H1 (cell line): ENCODE measurements around the gene INPP5A. TPM values are rescaled to one million over a fixed set of nuclear protein-coding genes. Genes with fewer than 3 reads are reported as not detected.

Source experiments
- CTCF ChIA-PET: fragments of 300-600 bp; sonication (Branson Sonifier 250); formaldehyde crosslinking; loops from one replicate; lab custom pipeline; 2021; ENCODE audit not compliant: partially characterized antibody; lab: Charles Lee
- POLR2A ChIA-PET: fragments of 300-600 bp; sonication (Branson Sonifier 250); formaldehyde crosslinking; loops from one replicate; lab custom pipeline; 2021; ENCODE audit warnings: inconsistent platforms; ENCODE audit not compliant: partially characterized antibody; lab: Charles Lee
- DNase-seq, 2 experiments: peaks; one replicate each; pipeline versions ENCODE4 v3.0.0 to v3.0.0-alpha.2; 2010 to 2022; ENCODE audit warnings: low spot score in 2 of 2, low read depth in 1 of 2, mixed read lengths in 1 of 2
- FAIRE-seq: peaks from 2 replicates; lab custom pipeline; 2011; peaks lifted over from hg19 to GRCh38; lab: Jason Lieb, UNC
- H2AFZ ChIP-seq: 2 replicates; pipeline ENCODE4 v1.8.1; 2012; ENCODE audit warnings: low read length, inconsistent platforms
- H2AK5ac ChIP-seq: 2 replicates; pipeline ENCODE4 v1.6.1; 2013; ENCODE audit warnings: low read depth, low read length
- H2BK120ac ChIP-seq: replicated peaks from 2 replicates; pipeline ENCODE3; 2013; ENCODE audit warnings: low read depth, low read length, inconsistent platforms
- H2BK12ac ChIP-seq: 2 replicates; pipeline ENCODE4 v1.6.1; 2013; ENCODE audit warnings: low read depth, low read length
- H2BK15ac ChIP-seq: 2 replicates; pipeline ENCODE4 v1.6.1; 2013; ENCODE audit warnings: low read length
- H2BK20ac ChIP-seq: 2 replicates; pipeline ENCODE4 v1.6.1; 2013; ENCODE audit warnings: low read length
- H2BK5ac ChIP-seq: 2 replicates; pipeline ENCODE4 v1.6.1; 2013; ENCODE audit warnings: low read depth, low read length
- H3K14ac ChIP-seq: 2 replicates; pipeline ENCODE4 v1.6.1; 2013; ENCODE audit warnings: inconsistent platforms; ENCODE audit not compliant: insufficient read length
- H3K18ac ChIP-seq: 2 replicates; pipeline ENCODE4 v1.6.1; 2013; ENCODE audit warnings: low read length; ENCODE audit errors: extremely low read depth
- H3K23ac ChIP-seq: 2 replicates; pipeline ENCODE4 v1.6.1; 2013; ENCODE audit warnings: inconsistent platforms; ENCODE audit not compliant: insufficient read length
- H3K23me2 ChIP-seq: 2 replicates; pipeline ENCODE4 v1.6.1; 2013; ENCODE audit warnings: low read depth, low read length
- H3K27ac ChIP-seq: 2 replicates; pipeline ENCODE4 v1.6.1; 2011; ENCODE audit warnings: low read depth, low read length, inconsistent platforms
- H3K27me3 ChIP-seq, 4 experiments: replicated peaks in 1 of 4; 1 replicate in 1 of 4; 2 replicates in 3 of 4; pipeline versions ENCODE4 v1.6.1 to v1.8.1; 2011 to 2013; ENCODE audit warnings: low read length in 3 of 4, mild to moderate bottlenecking in 3 of 4, inconsistent platforms in 2 of 4, mixed read lengths in 2 of 4, moderate library complexity in 1 of 4; ENCODE audit not compliant: control insufficient read depth in 3 of 4, insufficient read depth in 3 of 4; ENCODE audit errors: extremely low read depth in 1 of 4
- H3K36me3 ChIP-seq, 4 experiments: 2 replicates each; pipeline versions ENCODE4 v1.6.1 to v1.8.1; 2011 to 2013; ENCODE audit warnings: mild to moderate bottlenecking in 4 of 4, low read length in 3 of 4, moderate library complexity in 2 of 4, control low read depth in 1 of 4, inconsistent platforms in 1 of 4; ENCODE audit not compliant: insufficient read depth in 4 of 4, control insufficient read depth in 2 of 4
- H3K4ac ChIP-seq: replicated peaks from 2 replicates; pipeline ENCODE3; 2013; ENCODE audit warnings: low read length, low read depth, mixed read lengths, inconsistent platforms; ENCODE audit not compliant: insufficient read length
- H3K4me1 ChIP-seq, 4 experiments: replicated peaks in 1 of 4; 1 replicate in 1 of 4; 2 replicates in 3 of 4; pipeline versions ENCODE4 v1.6.1 to v1.8.1; 2011 to 2013; ENCODE audit warnings: low read length in 3 of 4, inconsistent platforms in 2 of 4, mixed read lengths in 1 of 4; ENCODE audit not compliant: insufficient read depth in 4 of 4, control insufficient read depth in 3 of 4
- H3K4me2 ChIP-seq, 2 experiments: 2 replicates each; pipeline versions ENCODE4 v1.6.1 to v1.8.1; 2011 to 2013; ENCODE audit warnings: low read depth in 2 of 2, low read length in 2 of 2, control low read depth in 1 of 2, inconsistent platforms in 1 of 2, mild to moderate bottlenecking in 1 of 2; ENCODE audit not compliant: insufficient read depth in 1 of 2
- H3K4me3 ChIP-seq, 4 experiments: fragments of 200-600, 300-600 bp in 1 of 4; sonication (generic), shearing (Covaris generic), sonication (Bioruptor Twin) in 1 of 4; 2 replicates each; pipeline versions ENCODE4 v1.5.1 to v1.8.1; 2011 to 2016; ENCODE audit warnings: low read length in 4 of 4, low read depth in 3 of 4, control low read depth in 2 of 4, inconsistent platforms in 2 of 4, mild to moderate bottlenecking in 2 of 4, mixed read lengths in 1 of 4, moderate library complexity in 1 of 4; ENCODE audit not compliant: insufficient read depth in 2 of 4; ENCODE audit errors: extremely low read depth in 1 of 4
- H3K56ac ChIP-seq: replicated peaks from 2 replicates; pipeline ENCODE3; 2013; ENCODE audit warnings: low read depth, mild to moderate bottlenecking, mixed read lengths, low read length, inconsistent platforms; ENCODE audit not compliant: insufficient read length
- H3K79me1 ChIP-seq: 2 replicates; pipeline ENCODE4 v1.6.1; 2013; ENCODE audit warnings: low read depth, low read length, control low read depth
- H3K79me2 ChIP-seq, 2 experiments: 2 replicates each; pipeline versions ENCODE4 v1.6.1 to v1.8.1; 2012 to 2013; ENCODE audit warnings: low read length in 2 of 2, mild to moderate bottlenecking in 2 of 2, inconsistent platforms in 1 of 2; ENCODE audit not compliant: insufficient read depth in 2 of 2, control insufficient read depth in 1 of 2
- H3K9ac ChIP-seq, 4 experiments: replicated peaks in 1 of 4; 1 replicate in 1 of 4; 2 replicates in 3 of 4; pipeline versions ENCODE4 v1.6.1 to v1.8.1; 2011 to 2013; ENCODE audit warnings: low read depth in 3 of 4, low read length in 3 of 4, control low read depth in 2 of 4, mild to moderate bottlenecking in 2 of 4, moderate library complexity in 2 of 4, inconsistent platforms in 1 of 4; ENCODE audit errors: extremely low read depth in 1 of 4
- H3K9me3 ChIP-seq, 2 experiments: 2 replicates each; pipeline versions ENCODE4 v1.6.1 to v1.8.1; 2012 to 2013; ENCODE audit warnings: mild to moderate bottlenecking in 2 of 2, moderate library complexity in 2 of 2, control low read depth in 1 of 2, inconsistent platforms in 1 of 2, low read depth in 1 of 2, low read length in 1 of 2, mixed read lengths in 1 of 2; ENCODE audit not compliant: insufficient read depth in 2 of 2
- H4K20me1 ChIP-seq, 2 experiments: replicated peaks in 1 of 2; 2 replicates each; pipeline versions ENCODE3 to v1.8.1; 2011 to 2013; ENCODE audit warnings: inconsistent platforms in 2 of 2, low read length in 2 of 2, mild to moderate bottlenecking in 1 of 2; ENCODE audit not compliant: insufficient read depth in 2 of 2, control insufficient read depth in 1 of 2
- H4K5ac ChIP-seq: 2 replicates; pipeline ENCODE4 v1.6.1; 2013; ENCODE audit warnings: low read length, low read depth, mixed read lengths, inconsistent platforms; ENCODE audit not compliant: insufficient read length
- H4K8ac ChIP-seq: 2 replicates; pipeline ENCODE4 v1.8.0; 2013; ENCODE audit warnings: mild to moderate bottlenecking, moderate library complexity, low read length, inconsistent platforms; ENCODE audit not compliant: insufficient read depth; ENCODE audit errors: extremely low read depth
- H4K91ac ChIP-seq: replicated peaks from 2 replicates; pipeline ENCODE3; 2013; ENCODE audit warnings: low read length, mixed read lengths, inconsistent platforms; ENCODE audit not compliant: insufficient read length
- ASH2L ChIP-seq: fragments of 200-600, 300-600 bp; sonication (generic); IDR thresholded peaks from one replicate; pipeline ENCODE4 v1.7.1; 2017; ENCODE audit warnings: low read length
- BRCA1 ChIP-seq: IDR thresholded peaks from 2 replicates; pipeline ENCODE4 v1.6.1; 2012; ENCODE audit warnings: low read depth, low read length, improper control_type of control experiment
- CTBP2 ChIP-seq: IDR thresholded peaks from 2 replicates; pipeline ENCODE4 v1.7.0; 2011; ENCODE audit warnings: borderline replicate concordance, mild to moderate bottlenecking, moderate library complexity, mixed read lengths, low read length; ENCODE audit not compliant: insufficient read depth, insufficient read length
- JUN ChIP-seq: IDR thresholded peaks from 2 replicates; pipeline ENCODE4 v1.6.1; 2011; ENCODE audit warnings: low read depth, mild to moderate bottlenecking, improper control_type of control experiment, low read length
- JUND ChIP-seq: IDR thresholded peaks from 2 replicates; pipeline ENCODE4 v1.6.1; 2011; ENCODE audit warnings: mild to moderate bottlenecking, improper control_type of control experiment, low read length
- KDM1A ChIP-seq: fragments of 200-600, 300-600 bp; sonication (generic); IDR thresholded peaks from 2 replicates; pipeline ENCODE4 v1.7.1; 2016; ENCODE audit warnings: mild to moderate bottlenecking, low read length, borderline replicate concordance
- NRF1 ChIP-seq: IDR thresholded peaks from 2 replicates; pipeline ENCODE4 v1.6.1; 2011; ENCODE audit warnings: mild to moderate bottlenecking, low read depth, low read length, improper control_type of control experiment
- POLR2AphosphoS5 ChIP-seq: IDR thresholded peaks from 2 replicates; pipeline ENCODE4 v1.6.1; 2011; ENCODE audit warnings: low read depth, low read length
- RAD21 ChIP-seq, 2 experiments: IDR thresholded peaks in 1 of 2; conservative IDR thresholded peaks in 1 of 2; 2 replicates each; pipeline ENCODE4 v1.6.1; 2011; ENCODE audit warnings: low read depth in 2 of 2, low read length in 2 of 2, improper control_type of control experiment in 1 of 2, inconsistent platforms in 1 of 2, mild to moderate bottlenecking in 1 of 2, moderate library complexity in 1 of 2
- RNF2 ChIP-seq: fragments of 200-900, 300-1000 bp; sonication (generic); IDR thresholded peaks from 2 replicates; pipeline ENCODE4 v1.7.1; 2016; ENCODE audit warnings: borderline replicate concordance, low read depth, mild to moderate bottlenecking, antibody characterized with exemption, low read length; ENCODE audit not compliant: poor library complexity, severe bottlenecking; ENCODE audit errors: missing control alignments
- SIX5 ChIP-seq: IDR thresholded peaks from 2 replicates; pipeline ENCODE4 v1.6.1; 2011; ENCODE audit warnings: mild to moderate bottlenecking, low read depth, low read length
- ZNF274 ChIP-seq: IDR thresholded peaks from 2 replicates; pipeline ENCODE4 v1.7.0; 2012; ENCODE audit warnings: low read length, borderline replicate concordance; ENCODE audit errors: extremely low read depth
- WGBS, 2 experiments: shearing (Covaris generic) in 1 of 2; methylation state at CpG; one replicate each; pipeline versions ENCODE4 v1.1.6 to v1.1.7; 2013 to 2015; ENCODE audit warnings: low lambda C conversion rate in 2 of 2, mixed read lengths in 2 of 2, inconsistent platforms in 1 of 2, low coverage in 1 of 2, missing lambda C conversion rate in 1 of 2; ENCODE audit not compliant: insufficient replicate concordance in 2 of 2, insufficient coverage in 1 of 2, insufficient read length in 1 of 2; ENCODE audit errors: extremely low coverage in 1 of 2, missing lambda C conversion rate in 1 of 2; 5-methylcytosine and 5-hydroxymethylcytosine counted together
- polyA plus RNA-seq, 7 experiments: library from polyadenylated mRNA; depleted of rRNA in 3 of 7; stranded (reverse) in 5 of 7; unstranded in 2 of 7; fragments of >200 nt in 5 of 7; fragments of 200-250 nt in 2 of 7; gene quantifications; 1 replicate in 5 of 7; 2 replicates in 1 of 7; 4 replicates in 1 of 7; pipeline versions ENCODE4 v1.2.1 to v1.2.3, GENCODE V29; 2011 to 2013; ENCODE audit warnings: missing spikeins in 2 of 7, mixed read lengths in 2 of 7
- total RNA-seq: library from RNA; stranded (reverse); fragmentation: NEBNext Ultra II Directional; extraction: Animal tissue kit (Norgen Biotek cat#: 25700); gene quantifications from 2 replicates; pipeline ENCODE4 v1.2.1, GENCODE V29; 2021
- TF ChIP-seq, protein P1 (sequence below): IDR thresholded peaks from 2 replicates; pipeline ENCODE4 v1.6.1; 2012; ENCODE audit warnings: inconsistent platforms

INPP5A gene
- total and polyA plus RNA-seq, 2 of the 8 experiments (the other 6 are each of a cell fraction or from before 2014, with no cell fraction given): 19.7 to 27.5 TPM

DNA sequence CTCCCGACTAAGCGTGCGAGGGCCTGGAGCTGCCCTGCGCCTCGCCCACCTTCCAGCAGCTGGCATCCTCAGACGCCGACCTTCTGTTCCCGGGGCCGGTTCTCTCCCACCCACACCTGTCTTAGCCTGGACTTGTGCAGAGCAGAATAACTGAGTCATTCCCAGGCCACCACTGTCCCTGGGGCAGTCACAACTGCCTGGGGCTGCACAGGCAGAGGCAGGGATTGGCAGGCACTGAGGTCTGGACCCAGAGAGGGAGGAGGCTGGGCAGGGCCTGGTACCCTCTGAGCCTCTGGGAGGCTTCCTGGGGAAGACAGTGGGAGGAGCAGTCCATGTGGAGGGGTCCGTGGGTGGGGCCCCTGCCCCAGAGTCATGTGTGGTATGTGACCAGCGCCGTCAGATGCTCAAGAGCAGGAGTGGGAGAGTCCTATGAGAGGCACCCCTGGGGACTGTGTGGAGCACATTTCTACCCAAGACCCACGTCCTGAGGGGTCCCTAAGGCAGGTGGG, 174.1 kb downstream of the INPP5A start:
- Histone ChIP-seq H2BK120ac (no peak overlapping the region), H3K23me2 (peaks cover 10% of the 10 kb centered on the region), H3K18ac (no peak overlapping the region), H3K79me1 (peaks cover 4% of the 10 kb centered on the region), H3K27ac (no peak overlapping the region; the same call in 1 of the 2 replicates), H3K27me3 (no peaks in the 10 kb centered on the region), H3K14ac (no peak overlapping the region), H4K20me1 (peaks cover 0 to 9% of the 10 kb centered on the region in 2 experiments), H3K4me3 (no peak overlapping the region), H2BK20ac (no peak overlapping the region), H4K8ac (no peak overlapping the region), H3K9me3 (peaks cover 0 to 3% of the 10 kb centered on the region in 2 experiments; a peak in 2 of 4 replicates), H3K56ac (no peak overlapping the region), H2AK5ac (no peak overlapping the region), H2BK12ac (no peak overlapping the region), H3K4me2 (no peak overlapping the region), H2BK5ac (no peak overlapping the region), H3K23ac (no peak overlapping the region), H4K91ac (no peak overlapping the region), H2AFZ (no peak overlapping the region), H3K4ac (no peak overlapping the region), H3K9ac (no peak overlapping the region), H4K5ac (no peak overlapping the region), H2BK15ac (no peak overlapping the region), H3K79me2 (no peaks in the 10 kb centered on the region), H3K4me1 (peaks cover 0 to 20% (median 12%) of the 10 kb centered on the region in 4 experiments; a peak in 5 of 7 replicates), H3K36me3 (no peaks in the 10 kb centered on the region)
- no peak for DNase-seq
- FAIRE-seq: no peak
- POLR2A ChIA-PET: no interaction called here
- TF ChIP-seq ZNF274 (no peak), SIX5 (no peak), ASH2L (no peak), RAD21 (IDR thresholded peaks at IDR 0.05 in 1 of 2, conservative IDR thresholded peaks at IDR 0.05 in 1 of 2; ENCODE audit: low read depth in 2 of 2, low read length in 2 of 2) (no peak), JUND (no peak), POLR2AphosphoS5 (no peak), KDM1A (no peak), CTBP2 (no peak), NRF1 (no peak), RNF2 (no peak), JUN (no peak), BRCA1 (no peak)
- TF ChIP-seq, protein P1, sequence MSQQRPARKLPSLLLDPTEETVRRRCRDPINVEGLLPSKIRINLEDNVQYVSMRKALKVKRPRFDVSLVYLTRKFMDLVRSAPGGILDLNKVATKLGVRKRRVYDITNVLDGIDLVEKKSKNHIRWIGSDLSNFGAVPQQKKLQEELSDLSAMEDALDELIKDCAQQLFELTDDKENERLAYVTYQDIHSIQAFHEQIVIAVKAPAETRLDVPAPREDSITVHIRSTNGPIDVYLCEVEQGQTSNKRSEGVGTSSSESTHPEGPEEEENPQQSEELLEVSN: no peak
- CTCF ChIA-PET: no interaction called here
- WGBS, 2 experiments: 95% methylated on average over 12 of the region's 13 CpGs; no CpG with 5 or more reads in 1 of the 2 experiments
